PC-3 (cell line): ENCODE results near the gene DHX34. TPM values are rescaled to one million over a fixed set of nuclear protein-coding genes. Genes with fewer than 3 reads are reported as not detected.
A peak's percentile ranks its signal among the peaks of the same experiment; 100 is the strongest.

Source experiments
- ATAC-seq: fragments of 200-7000 bp; cut with Tn5 transposase; 2 replicates; pipeline ENCODE4 v1.9.1; 2020; ENCODE audit warnings: mild to moderate bottlenecking, moderate library complexity
- BruUV-seq: library from RNA; stranded (reverse); fragments of 400-500 nt; replicated peaks from 2 replicates; lab custom pipeline; 2021; lab: Mats Ljungman, UMichigan
- CTCF ChIA-PET: fragments of 300-600 bp; sonication (Branson Sonifier 250); formaldehyde crosslinking; loops from one replicate; lab custom pipeline; 2022; ENCODE audit warnings: antibody characterized with exemption; lab: Charles Lee
- POLR2A ChIA-PET: fragments of 300-600 bp; sonication (Branson Sonifier 250); formaldehyde crosslinking; loops from one replicate; lab custom pipeline; 2022; ENCODE audit warnings: antibody characterized with exemption; ENCODE audit not compliant: unreplicated experiment; lab: Charles Lee
- DNase-seq: peaks from one replicate; pipeline ENCODE4 v3.0.0-alpha.2; 2015
- H2AFZ ChIP-seq: fragments of 300-600 bp; sonication (generic); 2 replicates; pipeline ENCODE4 v1.6.0; 2016; ENCODE audit warnings: antibody characterized with exemption, low read length
- H3F3A ChIP-seq: fragments of 300-600 bp; sonication (generic); one replicate; pipeline ENCODE4 v1.6.0; 2017; ENCODE audit warnings: antibody characterized with exemption, low read length, control low read depth, mild to moderate bottlenecking; ENCODE audit not compliant: unreplicated experiment
- H3K27ac ChIP-seq: fragments of 300-600 bp; sonication (generic); 2 replicates; pipeline ENCODE4 v1.5.1; 2016; ENCODE audit warnings: mild to moderate bottlenecking, low read length
- H3K27me3 ChIP-seq: fragments of 300-600 bp; sonication (generic); 2 replicates; pipeline ENCODE4 v1.6.1; 2016; ENCODE audit warnings: low read length, mixed read lengths
- H3K36me3 ChIP-seq: fragments of 300-600 bp; sonication (generic); 2 replicates; pipeline ENCODE4 v1.6.1; 2016; ENCODE audit warnings: low read depth, mixed run types, low read length, mixed read lengths
- H3K4me1 ChIP-seq: fragments of 300-600 bp; sonication (generic); 2 replicates; pipeline ENCODE4 v1.5.1; 2016; ENCODE audit warnings: low read length; ENCODE audit not compliant: insufficient read depth
- H3K4me2 ChIP-seq: fragments of 300-600 bp; sonication (generic); 2 replicates; pipeline ENCODE4 v1.6.0; 2016; ENCODE audit warnings: low read length
- H3K4me3 ChIP-seq: fragments of 300-600 bp; sonication (generic); 2 replicates; pipeline ENCODE4 v1.5.1; 2016; ENCODE audit warnings: mild to moderate bottlenecking, low read length, mixed read lengths
- H3K79me2 ChIP-seq: fragments of 300-600 bp; sonication (generic); 2 replicates; pipeline ENCODE4 v1.6.1; 2017; ENCODE audit warnings: low read length, mixed read lengths
- H3K9ac ChIP-seq: fragments of 300-600 bp; sonication (generic); 2 replicates; pipeline ENCODE4 v1.6.0; 2016; ENCODE audit warnings: mild to moderate bottlenecking, low read length
- H3K9me2 ChIP-seq: fragments of 300-600 bp; sonication (generic); replicated peaks from 2 replicates; pipeline ENCODE4 v1.6.1; 2016; ENCODE audit warnings: mixed run types, low read length, mixed read lengths
- H3K9me3 ChIP-seq: fragments of 300-600 bp; sonication (generic); 2 replicates; pipeline ENCODE4 v1.6.1; 2016; ENCODE audit warnings: low read length, mixed read lengths
- H4K20me1 ChIP-seq: fragments of 300-600 bp; sonication (generic); 2 replicates; pipeline ENCODE4 v1.6.1; 2016; ENCODE audit warnings: low read length, mixed read lengths
- EZH2 ChIP-seq: fragments of 300-600 bp; sonication (generic); IDR thresholded peaks from one replicate; pipeline ENCODE4 v1.6.1; 2017; ENCODE audit warnings: antibody characterized with exemption, mild to moderate bottlenecking, low read length; ENCODE audit not compliant: unreplicated experiment
- EZH2phosphoT487 ChIP-seq: fragments of 300-600 bp; sonication (generic); IDR thresholded peaks from 2 replicates; pipeline ENCODE4 v1.6.1; 2018; ENCODE audit warnings: mild to moderate bottlenecking, antibody characterized with exemption, low read length, borderline replicate concordance
- intact Hi-C: fragments of 100-400 bp; cut with micrococcal nuclease; formaldehyde crosslinking; loops from 2 replicates; pipeline ENCODE4 v1.9.0; 2023
- total RNA-seq: library from RNA; depleted of rRNA; stranded (reverse); fragments of >200 nt; gene quantifications from 2 replicates; pipeline ENCODE4 v1.2.3, GENCODE V29; 2014
- TF ChIP-seq, protein P1 (sequence below): fragments of 300-600 bp; sonication (generic); conservative IDR thresholded peaks from 2 replicates; pipeline ENCODE4 v1.5.1; 2017; ENCODE audit warnings: antibody characterized with exemption, low read depth, mild to moderate bottlenecking, low read length

DHX34 gene
- total RNA-seq, 1 experiment from 2014 or later = 28.3 TPM

DNA sequence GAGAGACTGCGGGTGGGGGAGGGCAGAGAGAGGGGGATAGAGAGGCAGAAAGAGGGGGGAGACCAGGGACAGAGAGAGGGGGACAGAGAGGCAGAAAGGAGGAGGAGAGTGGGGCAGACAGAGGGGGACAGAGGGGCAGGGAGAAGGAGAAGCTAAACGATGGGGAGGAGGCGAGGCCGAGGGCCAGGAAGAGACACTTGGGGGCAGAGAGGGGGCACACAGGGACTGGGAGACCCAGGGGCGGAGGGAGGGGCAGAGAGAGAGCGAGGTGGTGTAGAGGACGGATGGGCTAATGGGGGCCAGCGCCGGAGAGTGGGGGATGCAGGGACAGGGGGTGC, 69.5 kb downstream of the DHX34 start:
- CTCF ChIA-PET = no interaction called here
- POLR2A ChIA-PET = no interaction called here
- H3K9me3 ChIP-seq = no peaks in the 10 kb centered on the region
- no peak overlapping the region for H3K4me3 ChIP-seq
- no peaks in the 10 kb centered on the region for H3K4me1 ChIP-seq
- H3K4me2 ChIP-seq = no peak overlapping the region
- no peaks in the 10 kb centered on the region for H3K9me2 ChIP-seq
- no peaks in the 10 kb centered on the region for H3K79me2 ChIP-seq
- H3F3A ChIP-seq = no peaks in the 10 kb centered on the region
- no TSS peak for BruUV-seq
- DNase-seq (no peak), ATAC-seq (no peak)
- no peaks in the 10 kb centered on the region for H3K36me3 ChIP-seq
- H3K27me3 ChIP-seq = peaks cover 56% of the 10 kb centered on the region
- H2AFZ ChIP-seq = no peak overlapping the region
- no peaks in the 10 kb centered on the region for H4K20me1 ChIP-seq
- H3K27ac ChIP-seq = no peak overlapping the region
- intact Hi-C loops = no loop called here
- H3K9ac ChIP-seq = no peak overlapping the region
- TF ChIP-seq, protein P1, sequence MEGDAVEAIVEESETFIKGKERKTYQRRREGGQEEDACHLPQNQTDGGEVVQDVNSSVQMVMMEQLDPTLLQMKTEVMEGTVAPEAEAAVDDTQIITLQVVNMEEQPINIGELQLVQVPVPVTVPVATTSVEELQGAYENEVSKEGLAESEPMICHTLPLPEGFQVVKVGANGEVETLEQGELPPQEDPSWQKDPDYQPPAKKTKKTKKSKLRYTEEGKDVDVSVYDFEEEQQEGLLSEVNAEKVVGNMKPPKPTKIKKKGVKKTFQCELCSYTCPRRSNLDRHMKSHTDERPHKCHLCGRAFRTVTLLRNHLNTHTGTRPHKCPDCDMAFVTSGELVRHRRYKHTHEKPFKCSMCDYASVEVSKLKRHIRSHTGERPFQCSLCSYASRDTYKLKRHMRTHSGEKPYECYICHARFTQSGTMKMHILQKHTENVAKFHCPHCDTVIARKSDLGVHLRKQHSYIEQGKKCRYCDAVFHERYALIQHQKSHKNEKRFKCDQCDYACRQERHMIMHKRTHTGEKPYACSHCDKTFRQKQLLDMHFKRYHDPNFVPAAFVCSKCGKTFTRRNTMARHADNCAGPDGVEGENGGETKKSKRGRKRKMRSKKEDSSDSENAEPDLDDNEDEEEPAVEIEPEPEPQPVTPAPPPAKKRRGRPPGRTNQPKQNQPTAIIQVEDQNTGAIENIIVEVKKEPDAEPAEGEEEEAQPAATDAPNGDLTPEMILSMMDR = no peak
- TF ChIP-seq EZH2phosphoT487 = no peak

DNA sequence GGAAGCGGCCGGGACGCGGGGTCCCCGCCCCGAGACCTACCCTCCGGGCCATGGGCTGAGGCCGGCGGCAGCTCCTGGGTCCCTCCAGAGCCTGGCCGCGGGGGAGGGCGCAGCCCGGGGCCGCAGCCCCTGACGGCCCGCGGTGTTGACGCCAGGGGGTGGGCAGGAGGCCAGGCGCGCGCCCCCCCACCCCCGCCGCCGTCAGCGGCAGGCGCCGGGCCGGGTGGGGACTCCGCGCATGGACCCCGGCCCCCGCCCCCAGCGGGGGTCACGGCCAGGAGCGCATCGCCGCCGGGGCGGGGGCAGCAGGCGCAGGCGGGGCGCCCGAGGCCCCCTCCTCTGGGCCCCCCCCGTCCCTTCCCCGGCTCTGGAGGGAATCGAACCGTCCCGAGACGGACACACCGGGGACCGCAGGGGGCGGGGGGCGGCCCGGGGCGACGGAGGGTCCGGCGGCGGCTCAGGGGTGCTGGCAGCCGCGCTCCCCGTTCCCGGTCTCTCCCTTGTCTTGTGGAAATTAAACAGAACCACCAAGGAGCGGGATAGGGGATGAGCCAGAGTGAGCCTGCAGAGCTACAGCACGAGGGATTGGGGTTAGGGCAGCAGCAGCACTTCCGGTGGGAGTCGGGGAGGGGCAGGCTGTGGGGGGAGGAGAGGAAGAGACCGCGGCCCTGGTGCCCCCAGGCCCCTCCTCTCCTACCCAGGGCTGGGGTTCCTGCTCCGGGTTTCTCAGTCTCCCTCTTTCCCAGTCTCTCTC, 70.1 kb downstream of the DHX34 start, which contains the start of gene MEIS3:
TSS of gene MEIS3 (minus strand) at position 498 of the 754 bp plus-strand sequence. CDS start at position 52, 446 bp downstream.
- Histone ChIP-seq H3K9me3 (no peaks in the 10 kb centered on the region), H2AFZ (no peak within 1 kb of the TSS), H3K27me3 (peaks cover 60% of the 10 kb centered on the region), H3K36me3 (no peaks in the 10 kb centered on the region), H3K4me3 (no peak within 1 kb of the TSS), H3K4me2 (no peak within 1 kb of the TSS), H3K79me2 (no peaks in the 10 kb centered on the region), H4K20me1 (no peaks in the 10 kb centered on the region), H3K9me2 (no peaks in the 10 kb centered on the region), H3K9ac (no peak within 1 kb of the TSS), H3F3A (no peaks in the 10 kb centered on the region), H3K27ac (no peak within 1 kb of the TSS), H3K4me1 (no peaks in the 10 kb centered on the region)
- POLR2A ChIA-PET = no interaction called here
- CTCF ChIA-PET = no interaction called here
- ATAC-seq (peak; percentile 21; the same call in 1 of the 2 replicates), DNase-seq (no peak)
- no TSS peak for BruUV-seq
- TF ChIP-seq, protein P1 = no peak
- TF ChIP-seq EZH2 (no peak), EZH2phosphoT487 (no peak)
- intact Hi-C loops = no loop called here

DNA sequence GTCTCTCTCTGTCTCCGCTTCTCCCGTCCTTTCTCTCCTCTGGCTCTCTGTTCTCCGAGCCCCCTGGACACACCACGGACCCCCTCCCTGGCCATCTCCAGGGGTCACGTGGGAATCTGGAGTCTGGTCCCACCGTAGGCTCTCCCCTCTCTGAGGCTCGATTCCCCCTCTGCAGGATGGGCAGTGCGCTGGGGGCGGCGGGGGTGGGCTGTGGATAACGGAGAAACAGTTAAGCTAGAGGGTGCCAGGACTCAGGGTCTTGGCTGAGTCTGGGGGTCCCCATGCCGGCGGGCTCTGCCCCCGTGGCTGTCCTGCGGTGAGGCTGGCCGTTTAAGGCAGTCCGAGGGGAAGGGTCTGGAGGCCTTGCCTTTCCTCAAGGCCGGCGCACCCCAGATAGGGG, 70.7 kb downstream of the DHX34 start:
- no peak overlapping the region for H3K27ac ChIP-seq
- intact Hi-C loops = no loop called here
- no peak overlapping the region for H3K9ac ChIP-seq
- ChIA-PET CTCF (no interaction called here), POLR2A (no interaction called here)
- H3F3A ChIP-seq = no peaks in the 10 kb centered on the region
- no peak overlapping the region for H2AFZ ChIP-seq
- ATAC-seq = no peak
- H3K79me2 ChIP-seq = no peaks in the 10 kb centered on the region
- peaks cover 60% of the 10 kb centered on the region for H3K27me3 ChIP-seq
- no peaks in the 10 kb centered on the region for H3K9me2 ChIP-seq
- DNase-seq = no peak
- no peaks in the 10 kb centered on the region for H3K36me3 ChIP-seq
- H3K9me3 ChIP-seq = no peaks in the 10 kb centered on the region
- no peaks in the 10 kb centered on the region for H4K20me1 ChIP-seq
- no peak overlapping the region for H3K4me2 ChIP-seq
- BruUV-seq = no TSS peak
- H3K4me1 ChIP-seq = no peaks in the 10 kb centered on the region
- H3K4me3 ChIP-seq = no peak overlapping the region
- TF ChIP-seq EZH2 (no peak), EZH2phosphoT487 (no peak)
- TF ChIP-seq, protein P1 = no peak
